ENCODE results near the gene ATP11A. TPM values are rescaled to one million over a fixed set of nuclear protein-coding genes. Genes with fewer than 3 reads are reported as not detected.

The ATP11A gene
- total RNA-seq, 4 donors from 2014 or later: 32.1 to 83.6 (median 46.2) TPM

DNA sequence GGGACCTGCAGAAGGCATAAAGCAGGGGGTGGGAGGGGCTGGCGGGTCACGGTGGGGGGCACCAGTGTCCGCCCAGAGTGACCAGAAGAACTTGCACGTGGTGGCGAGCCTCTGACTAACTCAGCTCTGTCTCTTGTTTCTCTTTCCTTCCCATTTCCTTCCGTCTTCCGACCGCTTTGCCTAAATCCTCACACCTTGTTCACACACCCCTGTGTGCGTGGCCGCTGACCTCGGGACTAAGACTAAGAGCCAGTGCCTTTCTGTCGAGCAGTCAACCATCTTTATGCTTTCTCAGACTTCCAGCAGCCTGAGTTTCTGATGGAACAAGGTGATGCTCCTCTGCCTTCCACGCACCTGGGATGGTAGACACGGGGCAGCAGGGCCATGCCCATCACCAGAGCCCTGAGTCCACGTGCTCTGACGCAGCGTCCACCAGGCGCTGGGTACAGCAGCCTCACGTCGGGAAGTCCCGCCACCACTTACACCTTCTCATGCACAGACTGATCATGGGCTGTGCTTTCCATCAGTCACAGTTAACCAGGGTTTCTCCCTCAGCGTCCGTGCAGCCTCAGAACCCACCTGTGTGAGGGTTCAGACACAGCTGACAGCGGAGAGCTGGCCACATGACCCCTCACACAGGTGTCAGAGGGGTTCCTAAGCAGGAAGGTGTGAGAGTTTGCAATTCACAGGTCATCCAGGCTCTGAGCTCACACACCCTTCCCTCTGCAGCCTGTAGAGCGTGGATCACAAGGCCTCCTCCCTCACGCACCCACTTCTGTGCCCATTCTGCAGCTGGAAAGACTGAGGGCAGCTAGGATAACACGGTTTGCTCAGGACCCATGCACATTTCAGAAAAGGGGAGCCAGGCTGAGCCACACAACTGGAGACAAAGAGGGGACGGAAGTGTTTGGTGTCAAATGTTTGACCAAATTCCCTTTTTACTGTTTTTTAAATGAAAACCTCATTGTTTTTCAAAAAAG, 188.4 kb downstream of the ATP11A start:
- Histone ChIP-seq H3K4me3 (replicated peaks in 1 of 3) (no peak overlapping the region), H3K36me3 (peaks cover 19 to 48% of the 10 kb centered on the region in 2 donors), H3K27ac (no peak overlapping the region), H3K9me3 (no peaks in the 10 kb centered on the region), H3K4me1 (peaks cover 0 to 4% of the 10 kb centered on the region in 2 donors), H3K27me3 (no peaks in the 10 kb centered on the region)
- intact Hi-C loops (cut with DNase I): no loop called here
- WGBS, 2 donors: 94 to 95% methylated on average over 25 to 28 of the region's 28 CpGs
- no peak for TF ChIP-seq POLR2A (IDR thresholded peaks at IDR 0.05)
- TF ChIP-seq, protein P1, sequence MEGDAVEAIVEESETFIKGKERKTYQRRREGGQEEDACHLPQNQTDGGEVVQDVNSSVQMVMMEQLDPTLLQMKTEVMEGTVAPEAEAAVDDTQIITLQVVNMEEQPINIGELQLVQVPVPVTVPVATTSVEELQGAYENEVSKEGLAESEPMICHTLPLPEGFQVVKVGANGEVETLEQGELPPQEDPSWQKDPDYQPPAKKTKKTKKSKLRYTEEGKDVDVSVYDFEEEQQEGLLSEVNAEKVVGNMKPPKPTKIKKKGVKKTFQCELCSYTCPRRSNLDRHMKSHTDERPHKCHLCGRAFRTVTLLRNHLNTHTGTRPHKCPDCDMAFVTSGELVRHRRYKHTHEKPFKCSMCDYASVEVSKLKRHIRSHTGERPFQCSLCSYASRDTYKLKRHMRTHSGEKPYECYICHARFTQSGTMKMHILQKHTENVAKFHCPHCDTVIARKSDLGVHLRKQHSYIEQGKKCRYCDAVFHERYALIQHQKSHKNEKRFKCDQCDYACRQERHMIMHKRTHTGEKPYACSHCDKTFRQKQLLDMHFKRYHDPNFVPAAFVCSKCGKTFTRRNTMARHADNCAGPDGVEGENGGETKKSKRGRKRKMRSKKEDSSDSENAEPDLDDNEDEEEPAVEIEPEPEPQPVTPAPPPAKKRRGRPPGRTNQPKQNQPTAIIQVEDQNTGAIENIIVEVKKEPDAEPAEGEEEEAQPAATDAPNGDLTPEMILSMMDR (IDR thresholded peaks at IDR 0.05): no peak
- DNase-seq: no peak

- TF ChIP-seq, protein P1 (IDR thresholded peaks at IDR 0.05): no peak
- TF ChIP-seq POLR2A (IDR thresholded peaks at IDR 0.05): no peak
- Histone ChIP-seq H3K27me3 (no peaks in the 10 kb centered on the region), H3K36me3 (peaks cover 19 to 48% of the 10 kb centered on the region in 2 donors), H3K9me3 (no peaks in the 10 kb centered on the region), H3K4me3 (replicated peaks in 1 of 3) (no peak overlapping the region), H3K4me1 (no peaks in the 10 kb centered on the region), H3K27ac (no peak overlapping the region)
- no peak for DNase-seq
- 79% methylated on average over 20 of the region's 20 CpGs for WGBS, 2 donors
- intact Hi-C loops (cut with DNase I): no loop called here
Observed at GRCh38 chr13:112879283-112879833, 189.5 kb downstream of the ATP11A start.

DNA sequence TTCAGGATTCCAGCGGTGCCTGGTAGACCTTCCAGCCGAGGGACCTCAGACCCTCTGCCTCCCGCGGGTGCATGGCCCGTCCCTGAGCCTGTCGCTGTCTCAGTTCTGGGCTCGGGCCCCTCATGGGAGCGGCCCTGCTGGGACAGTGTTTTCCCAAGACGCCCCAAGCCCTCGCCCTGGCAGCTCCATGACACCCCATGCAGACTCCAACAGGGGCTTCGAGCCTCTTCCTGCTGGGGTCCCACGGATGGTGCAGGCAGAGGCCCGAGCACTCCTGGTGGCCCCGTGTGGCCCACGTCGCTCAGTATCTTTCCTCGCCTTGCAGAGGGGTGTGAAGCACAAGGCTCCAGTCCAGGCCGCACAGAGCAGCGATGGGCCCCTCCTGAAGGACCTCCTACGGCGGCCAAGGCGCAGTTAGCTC, 190.4 kb downstream of the ATP11A start:
- 98% methylated on average over 12 to 22 of the region's 22 CpGs for WGBS, 2 donors
- Histone ChIP-seq H3K36me3 (peaks cover 19 to 48% of the 10 kb centered on the region in 2 donors), H3K4me3 (replicated peaks in 1 of 3) (no peak overlapping the region), H3K4me1 (no peaks in the 10 kb centered on the region), H3K27me3 (no peaks in the 10 kb centered on the region), H3K27ac (no peak overlapping the region), H3K9me3 (no peaks in the 10 kb centered on the region)
- TF ChIP-seq POLR2A (IDR thresholded peaks at IDR 0.05): no peak
- TF ChIP-seq, protein P1 (IDR thresholded peaks at IDR 0.05): no peak
- DNase-seq: no peak
- intact Hi-C loops (cut with DNase I): no loop called here

DNA sequence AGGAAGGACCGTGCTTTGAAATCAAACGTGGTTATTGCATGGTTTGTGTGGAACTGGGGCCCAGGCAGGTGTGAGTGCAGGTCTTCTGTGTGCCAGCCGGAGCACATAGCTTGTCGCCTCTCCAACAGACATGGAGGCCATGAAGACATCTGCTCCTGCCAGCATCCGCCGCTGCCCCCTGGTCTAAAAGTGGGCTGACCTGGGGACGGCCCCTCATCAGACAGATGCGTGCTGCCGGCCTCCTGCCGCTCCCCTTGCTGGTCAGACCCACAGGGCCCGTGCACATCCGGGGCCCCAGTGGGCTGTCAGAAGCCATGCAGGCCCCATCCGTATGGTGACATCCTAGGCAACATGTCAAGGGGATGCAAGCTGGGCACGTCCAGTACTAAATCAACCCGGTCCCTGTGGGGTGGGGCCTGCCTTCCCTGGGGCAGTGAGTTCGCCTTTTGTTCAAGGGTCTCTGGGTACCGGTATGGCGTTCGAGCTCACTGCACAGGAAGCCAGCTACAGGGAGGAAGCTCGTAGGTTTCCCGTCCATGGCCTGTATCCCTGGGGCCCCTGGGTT, 191.2 kb downstream of the ATP11A start:
- no peak overlapping the region for H3K27ac ChIP-seq
- no peaks in the 10 kb centered on the region for H3K27me3 ChIP-seq
- peaks cover under 1 to 7% of the 10 kb centered on the region in 2 donors for H3K4me1 ChIP-seq
- TF ChIP-seq, protein P1 (IDR thresholded peaks at IDR 0.05): no peak
- no peak for TF ChIP-seq POLR2A (IDR thresholded peaks at IDR 0.05)
- H3K36me3 ChIP-seq: peaks cover 19 to 41% of the 10 kb centered on the region in 2 donors
- no peak overlapping the region for H3K4me3 ChIP-seq (replicated peaks in 1 of 3)
- H3K9me3 ChIP-seq: no peaks in the 10 kb centered on the region
- WGBS, 2 donors: 93 to 95% methylated on average over 7 to 13 of the region's 21 CpGs
- intact Hi-C loops (cut with DNase I): no loop called here
- no peak for DNase-seq

Data from thyroid gland (tissue), 4 donors.